Kidney (tissue), 14 donors: ENCODE measurements around the gene REEP6. TPM values are rescaled to one million over a fixed set of nuclear protein-coding genes. Genes with fewer than 3 reads are reported as not detected.
"Not testable (repeated sequence)": the region's sequence is repeated elsewhere in the genome, so short reads cannot be mapped to it uniquely, and the experiment has no call there.

Experiments used
- DNase-seq, 5 donors: peaks; one replicate each; pipeline ENCODE4 v3.0.0-alpha.2; 2013 to 2020
- FAIRE-seq: peaks from 2 replicates; lab custom pipeline; 2012; peaks lifted over from hg19 to GRCh38; lab: Jason Lieb, UNC
- H3K27ac ChIP-seq, 2 donors: one replicate each; pipeline ENCODE4 v1.7.0; 2013; ENCODE audit warnings: low read depth in 2 of 2, low read length in 2 of 2, inconsistent platforms in 1 of 2
- H3K27me3 ChIP-seq: one replicate; pipeline ENCODE4 v1.7.1; 2013; ENCODE audit warnings: low read length, inconsistent platforms; ENCODE audit not compliant: control insufficient read depth, insufficient read depth
- H3K36me3 ChIP-seq, 3 donors: one replicate each; pipeline versions ENCODE4 v1.7.0 to v1.7.1; 2013; ENCODE audit warnings: low read length in 3 of 3, control low read depth in 1 of 3, inconsistent platforms in 1 of 3; ENCODE audit not compliant: insufficient read depth in 3 of 3, control insufficient read depth in 2 of 3
- H3K4me1 ChIP-seq, 3 donors: one replicate each; pipeline versions ENCODE4 v1.7.0 to v1.7.1; 2013; ENCODE audit warnings: low read length in 3 of 3, inconsistent platforms in 1 of 3, low read depth in 1 of 3; ENCODE audit not compliant: control insufficient read depth in 2 of 3, insufficient read depth in 2 of 3
- H3K4me3 ChIP-seq, 3 donors: one replicate each; pipeline versions ENCODE4 v1.7.0 to v1.8.1; 2013; ENCODE audit warnings: low read length in 3 of 3, control low read depth in 1 of 3, inconsistent platforms in 1 of 3
- H3K9ac ChIP-seq, 3 donors: one replicate each; pipeline versions ENCODE4 v1.7.0 to v1.7.1; 2013; ENCODE audit warnings: low read length in 3 of 3, control low read depth in 1 of 3, inconsistent platforms in 1 of 3
- H3K9me3 ChIP-seq, 3 donors: one replicate each; pipeline versions ENCODE4 v1.7.0 to v1.7.1; 2013; ENCODE audit warnings: low read length in 3 of 3, control low read depth in 1 of 3, inconsistent platforms in 1 of 3; ENCODE audit not compliant: control insufficient read depth in 2 of 3, insufficient read depth in 1 of 3
- CTCF ChIP-seq: IDR thresholded peaks from 3 replicates; pipeline ENCODE4 v1.5.1; 2012; ENCODE audit warnings: mild to moderate bottlenecking, moderate library complexity, borderline replicate concordance; ENCODE audit not compliant: insufficient read depth; ENCODE audit errors: extremely low read depth
- intact Hi-C: fragments of 100-400 bp; cut with DNase I; formaldehyde crosslinking; loops from one replicate; pipeline ENCODE4 v1.11.1; 2022
- polyA plus RNA-seq: library from polyadenylated mRNA; stranded (reverse); fragments of 350-450 nt; fragmentation: Illumina TruSeq; extraction: RNeasy Lipid Tissue Mini Kit (QIAGEN cat#74804); gene quantifications from one replicate; pipeline ENCODE4 v1.2.3, GENCODE V29; 2014; ENCODE audit warnings: low read depth, low replicate concordance; ENCODE audit not compliant: insufficient read depth
- total RNA-seq: library from RNA; stranded (reverse); fragmentation: NEBNext Ultra II Directional; extraction: Animal tissue kit (Norgen Biotek cat#: 25700); gene quantifications from one replicate; pipeline ENCODE4 v1.2.1, GENCODE V29; 2021
- donor health status: control.
- donor health status: control.
- donor health status: control.
- donor health status: control.
- donor health status: control.
- donor health status: DM: yes; HTN: yes; CAD: no.
- donor health status: Normal renal cell carcinoma (clear cell type).

The REEP6 gene
- total and polyA plus RNA-seq, 2 donors from 2014 or later, result 9.6 to 60.0 TPM

- H3K4me3 ChIP-seq, result no peak overlapping the region
- H3K4me1 ChIP-seq, result peaks cover 0 to 4% (median 0%) of the 10 kb centered on the region in 3 donors
- no peak overlapping the region for H3K27ac ChIP-seq
- TF ChIP-seq CTCF, result no peak
- FAIRE-seq (no peak), DNase-seq (no peak)
- H3K9ac ChIP-seq, result no peak overlapping the region
- no peaks in the 10 kb centered on the region for H3K36me3 ChIP-seq
- peaks cover 9% of the 10 kb centered on the region for H3K27me3 ChIP-seq
- peaks cover 0 to 2% (median 0%) of the 10 kb centered on the region in 3 donors for H3K9me3 ChIP-seq
- intact Hi-C loops, result no loop called here
Observed at GRCh38 chr19:1527650-1528309, 36.8 kb downstream of the REEP6 start.

GRCh38 chr19:1528596-1529429, 37.8 kb downstream of the REEP6 start:
- no peak for TF ChIP-seq CTCF
- H3K4me1 ChIP-seq, result peaks cover 0 to 4% (median 0%) of the 10 kb centered on the region in 3 donors
- H3K27ac ChIP-seq, result no peak overlapping the region
- peaks cover 0 to 2% (median 0%) of the 10 kb centered on the region in 3 donors for H3K9me3 ChIP-seq
- H3K4me3 ChIP-seq, result no peak overlapping the region
- no peak overlapping the region for H3K9ac ChIP-seq
- peaks cover 9% of the 10 kb centered on the region for H3K27me3 ChIP-seq
- FAIRE-seq (no peak), DNase-seq (no peak)
- no peaks in the 10 kb centered on the region for H3K36me3 ChIP-seq
- intact Hi-C loops, result no loop called here

GRCh38 chr19:1529430-1529816, 38.4 kb downstream of the REEP6 start:
- intact Hi-C loops, result no loop called here
- peaks cover 8% of the 10 kb centered on the region for H3K27me3 ChIP-seq

GRCh38 chr19:1530856-1531255, 39.9 kb downstream of the REEP6 start:
- H3K27me3 ChIP-seq, H3K4me3 ChIP-seq, H3K9ac ChIP-seq, H3K36me3 ChIP-seq, DNase-seq, H3K4me1 ChIP-seq, H3K27ac ChIP-seq, FAIRE-seq, intact Hi-C loops, H3K9me3 ChIP-seq: not testable (repeated sequence)

More at GRCh38 chr19:1529430-1529816, 38.4 kb downstream of the REEP6 start:
- FAIRE-seq (no peak), DNase-seq (no peak)
- Histone ChIP-seq H3K9ac (no peak overlapping the region), H3K36me3 (no peaks in the 10 kb centered on the region), H3K4me3 (no peak overlapping the region), H3K9me3 (peaks cover 0 to 2% (median 0%) of the 10 kb centered on the region in 3 donors), H3K27ac (no peak overlapping the region), H3K4me1 (peaks cover 0 to 2% (median 0%) of the 10 kb centered on the region in 3 donors)
- TF ChIP-seq CTCF, result no peak
